HG03378 (cell line): ENCODE data around the gene ZNF512.
"Not testable (repeated sequence)": the region's sequence is repeated elsewhere in the genome, so short reads cannot be mapped to it uniquely, and the experiment has no call there.

Experiments used
- ATAC-seq: cut with Tn5 transposase; IDR thresholded peaks from one replicate; pipeline ENCODE4 v1.9.1; 2021; ENCODE audit warnings: mild to moderate bottlenecking, moderate library complexity; ENCODE audit not compliant: unreplicated experiment

The ZNF512 gene

GRCh38 chr2:27582695-27583389, at the start of gene ZNF512:
ZNF512 (plus strand) TSS chr2:27583042; CDS start chr2:27583113, 71 bp downstream.
- ATAC-seq, result peak; percentile 78

GRCh38 chr2:27537287-27537686, 45.6 kb upstream of the ZNF512 start:
- ATAC-seq, result no peak

GRCh38 chr2:27538839-27539450, 43.9 kb upstream of the ZNF512 start:
- not testable (repeated sequence) for ATAC-seq

GRCh38 chr2:27539649-27540048, 43.2 kb upstream of the ZNF512 start:
- not testable (repeated sequence) for ATAC-seq

- no peak for ATAC-seq
Observed at GRCh38 chr2:27544143-27544821, 38.6 kb upstream of the ZNF512 start.

GRCh38 chr2:27545348-27546141, 37.3 kb upstream of the ZNF512 start:
- no peak for ATAC-seq

DNA sequence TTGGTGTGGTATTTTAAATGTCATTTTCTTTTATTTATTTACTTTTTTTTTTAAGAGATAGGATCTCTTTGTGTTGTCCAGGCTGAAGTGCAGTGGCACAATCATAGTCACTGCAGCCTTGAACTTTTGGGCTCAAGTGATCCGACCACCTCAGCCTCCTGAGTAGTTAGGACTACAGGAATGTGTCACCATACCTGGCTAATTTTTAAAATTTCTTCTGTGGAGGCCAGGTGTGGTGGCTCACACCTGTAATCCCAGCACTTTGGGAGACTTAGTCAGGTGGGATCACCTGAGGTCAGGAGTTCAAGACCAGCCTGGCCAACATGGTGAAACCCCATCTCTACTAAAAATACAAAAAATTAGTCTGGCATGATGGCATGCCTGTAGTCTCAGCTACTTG, 33.5 kb upstream of the ZNF512 start:
- no peak for ATAC-seq

DNA sequence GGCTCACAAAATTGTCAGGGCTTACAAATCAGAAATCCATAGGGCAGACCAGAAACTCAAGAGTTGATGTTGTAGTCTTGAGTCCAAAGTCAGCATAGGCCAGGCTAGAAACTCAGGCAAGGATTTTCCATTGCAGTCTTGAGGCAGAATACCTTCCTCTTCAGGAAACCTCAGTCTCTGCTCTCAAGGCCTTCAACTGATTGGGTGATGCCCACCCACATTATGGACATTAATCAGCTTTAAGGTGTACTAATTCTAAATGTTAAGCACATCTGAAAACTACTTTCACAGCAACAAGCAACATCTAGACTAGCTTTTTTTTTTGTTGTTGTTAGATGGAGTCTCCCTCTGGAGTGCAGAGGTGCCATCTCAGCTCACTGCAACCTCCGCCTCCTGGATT, 31.3 kb upstream of the ZNF512 start:
- ATAC-seq, result no peak

GRCh38 chr2:27552941-27553340, 29.9 kb upstream of the ZNF512 start:
- ATAC-seq, result no peak

DNA sequence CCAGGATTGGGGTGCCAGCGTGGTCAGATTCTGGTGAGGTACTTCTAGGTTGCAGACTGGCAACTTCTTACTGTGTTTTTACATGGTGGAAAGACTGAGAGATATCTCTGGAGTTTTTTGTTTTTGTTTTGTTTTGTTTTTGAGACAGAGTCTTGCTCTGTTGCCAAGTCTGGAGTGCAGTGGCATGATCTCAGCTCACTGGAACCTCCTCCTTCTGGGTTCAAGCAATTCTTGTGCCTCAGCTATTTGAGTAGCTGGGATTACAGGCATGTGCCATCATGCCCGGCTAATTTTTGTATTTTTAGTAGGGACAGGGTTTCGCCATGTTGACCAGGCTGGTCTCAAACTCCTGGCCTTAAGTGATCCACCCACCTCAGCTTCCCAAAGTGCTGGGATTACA, 28.4 kb upstream of the ZNF512 start:
- not testable (repeated sequence) for ATAC-seq

DNA sequence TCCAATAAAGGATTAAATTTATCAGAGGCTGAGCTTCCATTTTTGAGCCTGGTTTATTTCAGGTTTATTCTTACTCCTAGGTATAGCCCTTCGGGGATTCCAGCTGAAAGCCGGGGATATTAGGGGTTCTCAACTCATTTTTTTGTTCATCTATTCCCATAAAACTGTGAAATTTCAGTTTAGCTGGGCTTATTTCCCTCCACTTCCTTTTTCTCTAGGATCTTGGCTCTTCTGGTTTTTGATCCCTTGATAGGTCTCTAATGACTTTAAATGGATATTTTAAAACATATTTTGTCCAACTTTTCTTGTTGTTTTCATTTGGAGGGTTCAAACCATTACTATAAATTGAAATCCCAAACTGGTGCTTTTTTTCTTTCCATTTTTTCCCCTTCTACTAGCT, 23.6 kb upstream of the ZNF512 start:
- ATAC-seq, result no peak

DNA sequence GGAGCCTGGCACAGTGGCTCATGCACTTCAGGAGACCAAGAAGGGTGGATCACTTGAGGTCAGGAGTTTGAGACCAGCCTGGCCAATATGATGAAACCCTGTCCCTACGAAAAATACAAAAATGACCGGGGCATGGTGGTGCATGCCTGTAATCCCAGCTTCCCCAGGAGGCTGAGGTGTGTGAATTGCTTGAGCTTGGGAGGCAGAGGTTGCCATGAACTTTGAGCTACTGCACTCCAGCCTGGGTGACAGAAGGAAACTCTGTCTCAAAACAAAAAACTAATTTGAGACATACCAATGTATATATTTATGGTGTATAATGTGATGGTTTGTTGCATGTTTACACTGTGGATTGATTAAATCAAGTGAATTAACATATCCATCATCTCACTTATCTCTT, 21.8 kb upstream of the ZNF512 start:
- ATAC-seq, result no peak

DNA sequence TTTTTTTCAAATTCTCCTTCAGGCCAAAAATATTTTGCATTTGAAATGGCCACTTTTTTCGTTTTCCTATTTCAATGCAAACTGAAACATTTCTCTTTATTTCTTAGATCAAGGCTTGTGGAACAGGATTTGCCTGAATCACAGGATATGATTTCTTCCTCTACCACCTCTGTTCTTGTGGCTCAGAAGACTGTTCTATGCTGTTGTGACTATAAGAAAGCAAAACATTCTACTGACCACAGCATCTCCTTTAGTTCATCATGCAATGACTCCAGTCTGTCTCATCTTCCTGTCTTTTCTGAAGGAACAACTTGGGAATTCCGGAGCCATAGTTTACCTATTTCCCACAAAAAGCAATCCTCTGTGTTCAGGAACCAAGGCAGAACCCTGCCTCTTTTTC, 16.2 kb upstream of the ZNF512 start:
- no peak for ATAC-seq

DNA sequence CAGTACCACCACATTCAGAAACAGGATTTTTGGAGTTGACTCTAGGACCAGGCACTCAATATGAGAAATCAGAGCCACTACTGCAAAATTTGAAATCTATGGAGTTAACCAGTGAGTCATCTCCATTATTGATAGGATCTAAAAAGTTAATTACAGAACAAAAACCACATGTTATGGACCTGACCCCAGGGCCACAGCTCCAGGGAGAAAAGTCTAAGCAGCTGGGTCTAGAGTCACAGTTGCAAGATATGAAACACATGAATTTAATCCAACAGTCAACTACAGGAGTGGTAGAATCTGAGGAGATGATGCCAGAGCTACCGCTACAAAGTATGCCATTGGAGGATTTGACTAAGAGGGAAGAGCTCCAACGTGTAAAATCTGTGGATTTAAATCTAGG, 13.4 kb upstream of the ZNF512 start:
- ATAC-seq, result no peak

DNA sequence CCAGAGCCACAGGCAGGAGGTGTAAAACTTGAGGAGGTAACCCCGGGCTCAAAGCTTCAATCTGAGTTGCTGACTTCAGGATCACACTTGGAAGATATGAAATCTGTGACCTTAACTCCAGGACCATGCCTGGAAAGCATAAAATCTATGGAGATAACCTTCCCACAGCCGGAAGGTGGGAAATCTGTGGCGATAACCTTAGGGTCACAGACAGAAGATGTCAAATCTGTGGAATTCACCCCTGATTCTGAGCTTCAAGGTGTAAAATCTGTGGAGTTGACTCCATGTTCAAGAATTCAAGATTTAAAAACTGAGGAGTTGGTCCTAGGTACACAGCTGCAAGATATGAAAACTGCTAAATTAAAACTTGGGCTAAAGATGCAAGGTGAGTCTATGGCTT, 11.6 kb upstream of the ZNF512 start:
- no peak for ATAC-seq

GRCh38 chr2:27571681-27572080, 11.2 kb upstream of the ZNF512 start:
- no peak for ATAC-seq

DNA sequence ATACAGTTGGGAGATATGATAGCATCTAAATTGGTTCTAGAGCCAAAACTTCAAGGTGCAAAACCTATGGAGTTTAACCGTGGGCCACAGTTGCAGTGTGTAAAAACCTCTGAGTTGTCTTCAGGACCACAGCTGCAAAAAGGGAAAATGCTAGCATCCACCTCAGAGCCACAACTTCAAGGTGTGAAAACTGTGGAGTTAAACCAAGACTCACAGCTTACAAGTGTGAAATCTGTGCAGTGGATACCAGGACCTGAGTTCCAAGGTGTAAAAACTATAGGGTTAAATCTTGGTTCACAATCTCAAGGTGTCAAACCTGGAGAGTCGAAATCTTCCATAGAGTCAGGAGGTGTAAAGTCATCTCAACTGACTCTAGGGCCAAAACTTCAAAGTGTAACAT, 10.4 kb upstream of the ZNF512 start:
- ATAC-seq, result no peak

- no peak for ATAC-seq
Observed at GRCh38 chr2:27572998-27573429, 9.8 kb upstream of the ZNF512 start.

- ATAC-seq, result no peak
Observed at GRCh38 chr2:27573452-27573851, 9.4 kb upstream of the ZNF512 start.

DNA sequence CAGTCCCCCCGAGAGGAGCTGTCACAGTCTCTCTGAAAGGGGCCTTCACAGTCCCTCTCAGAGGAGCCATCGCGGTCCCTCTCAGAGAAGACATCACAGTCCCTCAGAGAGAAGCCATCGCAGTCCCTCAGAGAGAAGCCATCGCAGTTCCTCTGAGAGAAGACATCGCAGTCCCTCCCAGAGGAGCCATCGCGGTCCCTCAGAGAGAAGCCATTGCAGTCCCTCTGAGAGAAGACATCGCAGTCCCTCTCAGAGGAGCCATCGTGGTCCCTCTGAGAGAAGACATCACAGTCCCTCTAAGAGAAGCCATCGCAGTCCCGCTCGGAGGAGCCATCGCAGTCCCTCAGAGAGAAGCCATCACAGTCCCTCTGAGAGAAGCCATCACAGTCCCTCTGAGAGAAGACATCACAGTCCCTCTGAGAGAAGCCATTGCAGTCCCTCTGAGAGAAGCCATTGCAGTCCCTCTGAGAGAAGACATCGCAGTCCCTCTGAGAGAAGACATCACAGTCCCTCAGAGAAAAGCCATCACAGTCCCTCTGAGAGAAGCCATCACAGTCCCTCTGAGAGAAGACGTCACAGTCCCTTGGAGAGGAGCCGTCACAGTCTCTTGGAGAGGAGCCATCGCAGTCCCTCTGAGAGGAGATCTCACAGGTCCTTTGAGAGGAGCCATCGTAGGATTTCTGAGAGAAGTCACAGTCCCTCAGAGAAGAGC, 1.3 kb upstream of the ZNF512 start:
- ATAC-seq, result no peak
